H9 (cell line): Measurements from ENCODE around the gene POLR1D. TPM values are rescaled to one million over a fixed set of nuclear protein-coding genes. Genes with fewer than 3 reads are reported as not detected.

Source experiments
- DNase-seq: peaks from one replicate; pipeline ENCODE4 v3.0.0-alpha.2; 2017
- H2AFZ ChIP-seq: one replicate; pipeline ENCODE4 v1.6.1; 2013; ENCODE audit warnings: mild to moderate bottlenecking, low read length, control low read depth, moderate library complexity
- H2AK5ac ChIP-seq: 2 replicates; pipeline ENCODE4 v1.6.1; 2013; ENCODE audit warnings: low read length, control low read depth, mixed read lengths; ENCODE audit not compliant: insufficient read length
- H2BK120ac ChIP-seq: one replicate; pipeline ENCODE4 v1.6.1; 2013; ENCODE audit warnings: low read depth, mild to moderate bottlenecking, low read length, control low read depth, inconsistent platforms; ENCODE audit not compliant: poor library complexity, severe bottlenecking
- H2BK12ac ChIP-seq: 2 replicates; pipeline ENCODE4 v1.6.1; 2013; ENCODE audit warnings: low read length, control low read depth, mixed read lengths, low read depth; ENCODE audit not compliant: insufficient read length
- H2BK15ac ChIP-seq: 2 replicates; pipeline ENCODE4 v1.6.1; 2013; ENCODE audit warnings: low read depth, low read length, control low read depth
- H2BK20ac ChIP-seq: one replicate; pipeline ENCODE4 v1.6.1; 2013; ENCODE audit warnings: low read depth, mild to moderate bottlenecking, low read length, control low read depth, inconsistent platforms; ENCODE audit not compliant: poor library complexity, severe bottlenecking
- H2BK5ac ChIP-seq: 2 replicates; pipeline ENCODE4 v1.6.1; 2013; ENCODE audit warnings: low read length, control low read depth, mixed read lengths; ENCODE audit not compliant: insufficient read length
- H3K14ac ChIP-seq: 2 replicates; pipeline ENCODE4 v1.6.1; 2013; ENCODE audit warnings: low read length, control low read depth; ENCODE audit not compliant: insufficient read depth
- H3K18ac ChIP-seq: 2 replicates; pipeline ENCODE4 v1.6.1; 2013; ENCODE audit warnings: low read depth, mild to moderate bottlenecking, mixed read lengths, low read length, control low read depth; ENCODE audit not compliant: insufficient read length
- H3K23ac ChIP-seq: 2 replicates; pipeline ENCODE4 v1.6.1; 2013; ENCODE audit warnings: low read length, control low read depth, mixed read lengths, low read depth; ENCODE audit not compliant: insufficient read length
- H3K23me2 ChIP-seq: 2 replicates; pipeline ENCODE4 v1.6.1; 2013; ENCODE audit warnings: low read depth, mild to moderate bottlenecking, mixed read lengths, low read length, control low read depth; ENCODE audit not compliant: insufficient read length, poor library complexity, severe bottlenecking
- H3K27ac ChIP-seq: 2 replicates; pipeline ENCODE4 v1.5.1; 2013; ENCODE audit warnings: low read length, control low read depth, mixed read lengths, low read depth; ENCODE audit not compliant: insufficient read length
- H3K27me3 ChIP-seq: 2 replicates; pipeline ENCODE4 v1.6.1; 2013; ENCODE audit warnings: low read length, control low read depth, inconsistent platforms; ENCODE audit not compliant: insufficient read depth
- H3K4ac ChIP-seq: 2 replicates; pipeline ENCODE4 v1.6.1; 2013; ENCODE audit warnings: low read depth, mild to moderate bottlenecking, control low read depth, inconsistent platforms, low read length, moderate library complexity
- H3K4me1 ChIP-seq: 2 replicates; pipeline ENCODE4 v1.6.1; 2013; ENCODE audit warnings: low read length, control low read depth, inconsistent platforms; ENCODE audit not compliant: insufficient read depth
- H3K4me2 ChIP-seq: 2 replicates; pipeline ENCODE4 v1.6.1; 2013; ENCODE audit warnings: low read length, control low read depth, mixed read lengths; ENCODE audit not compliant: insufficient read length, insufficient read depth
- H3K56ac ChIP-seq: 2 replicates; pipeline ENCODE4 v1.6.1; 2013; ENCODE audit warnings: low read depth, mild to moderate bottlenecking, mixed read lengths, low read length, control low read depth; ENCODE audit not compliant: insufficient read length
- H3K79me1 ChIP-seq: 2 replicates; pipeline ENCODE4 v1.6.1; 2013; ENCODE audit warnings: low read depth, mild to moderate bottlenecking, moderate library complexity, low read length, control low read depth, inconsistent platforms; ENCODE audit not compliant: insufficient read depth, poor library complexity, severe bottlenecking
- H3K79me2 ChIP-seq: 2 replicates; pipeline ENCODE4 v1.6.1; 2013; ENCODE audit warnings: low read length, control low read depth, inconsistent platforms; ENCODE audit not compliant: insufficient read depth
- H3K9ac ChIP-seq: 2 replicates; pipeline ENCODE4 v1.6.1; 2013; ENCODE audit warnings: low read length, control low read depth, mixed read lengths; ENCODE audit not compliant: insufficient read length; ENCODE audit errors: extremely low read depth
- H3K9me3 ChIP-seq: one replicate; pipeline ENCODE4 v1.6.1; 2013; ENCODE audit warnings: low read depth, low read length, inconsistent platforms; ENCODE audit not compliant: control insufficient read depth
- H3T11ph ChIP-seq: one replicate; pipeline ENCODE4 v1.6.1; 2013; ENCODE audit warnings: mild to moderate bottlenecking, low read length, control low read depth, inconsistent platforms
- H4K20me1 ChIP-seq: one replicate; pipeline ENCODE4 v1.6.1; 2013; ENCODE audit not compliant: control insufficient read depth, insufficient read length, insufficient read depth
- H4K5ac ChIP-seq: 2 replicates; pipeline ENCODE4 v1.6.1; 2013; ENCODE audit warnings: low read depth, mild to moderate bottlenecking, mixed read lengths, low read length, control low read depth; ENCODE audit not compliant: insufficient read length
- H4K8ac ChIP-seq: replicated peaks from 2 replicates; pipeline ENCODE4 v1.6.1; 2013; ENCODE audit warnings: low read length, control low read depth, mixed read lengths, low read depth; ENCODE audit not compliant: insufficient read length
- H4K91ac ChIP-seq: 2 replicates; pipeline ENCODE4 v1.6.1; 2013; ENCODE audit warnings: low read depth, mild to moderate bottlenecking, moderate library complexity, mixed read lengths, low read length, control low read depth; ENCODE audit not compliant: insufficient read length
- H3K27ac Mint-ChIP-seq, 3 experiments: 2 replicates in 2 of 3; 3 replicates in 1 of 3; pipeline ENCODE4 v1.8.0; 2020 to 2021; ENCODE audit warnings: mixed read lengths in 3 of 3, mild to moderate bottlenecking in 1 of 3, moderate library complexity in 1 of 3
- H3K27me3 Mint-ChIP-seq: 2 replicates; pipeline ENCODE4 v1.8.0; 2021; ENCODE audit warnings: low read depth, mild to moderate bottlenecking, moderate library complexity, mixed read lengths
- H3K36me3 Mint-ChIP-seq, 3 experiments: 2 replicates in 2 of 3; 3 replicates in 1 of 3; pipeline ENCODE4 v1.8.0; 2020 to 2021; ENCODE audit warnings: low read depth in 3 of 3, mixed read lengths in 3 of 3; ENCODE audit not compliant: insufficient read depth in 1 of 3
- H3K4me1 Mint-ChIP-seq, 2 experiments: 2 replicates each; pipeline ENCODE4 v1.8.0; 2020; ENCODE audit warnings: mixed read lengths in 2 of 2
- H3K4me3 Mint-ChIP-seq, 2 experiments: 2 replicates in 1 of 2; 3 replicates in 1 of 2; pipeline ENCODE4 v1.8.0; 2020 to 2021; ENCODE audit warnings: mild to moderate bottlenecking in 2 of 2, mixed read lengths in 2 of 2, moderate library complexity in 1 of 2
- H3K9me3 Mint-ChIP-seq, 2 experiments: 2 replicates in 1 of 2; 3 replicates in 1 of 2; pipeline ENCODE4 v1.8.0; 2020; ENCODE audit warnings: mild to moderate bottlenecking in 2 of 2, mixed read lengths in 2 of 2, moderate library complexity in 1 of 2
- WGBS: extraction: QIAGEN DNeasy Blood & Tissue Kit; methylation state at CpG from one replicate; pipeline ENCODE4 v1.1.7; 2013; ENCODE audit warnings: missing lambda C conversion rate, low lambda C conversion rate, mixed read lengths; ENCODE audit not compliant: insufficient read length; ENCODE audit errors: extremely low coverage; 5-methylcytosine and 5-hydroxymethylcytosine counted together
- total RNA-seq: library from RNA; stranded (reverse); gene quantifications from 2 replicates; pipeline ENCODE4 v1.2.1, GENCODE V29; 2021
- TF ChIP-seq, protein P1 (sequence below): fragments of 200-600 bp; sonication (generic); conservative IDR thresholded peaks from 3 replicates; pipeline ENCODE4 v1.8.0; 2021; ENCODE audit warnings: antibody characterized with exemption, mild to moderate bottlenecking

The POLR1D gene
- total RNA-seq, 1 experiment from 2014 or later = 167 TPM

DNA sequence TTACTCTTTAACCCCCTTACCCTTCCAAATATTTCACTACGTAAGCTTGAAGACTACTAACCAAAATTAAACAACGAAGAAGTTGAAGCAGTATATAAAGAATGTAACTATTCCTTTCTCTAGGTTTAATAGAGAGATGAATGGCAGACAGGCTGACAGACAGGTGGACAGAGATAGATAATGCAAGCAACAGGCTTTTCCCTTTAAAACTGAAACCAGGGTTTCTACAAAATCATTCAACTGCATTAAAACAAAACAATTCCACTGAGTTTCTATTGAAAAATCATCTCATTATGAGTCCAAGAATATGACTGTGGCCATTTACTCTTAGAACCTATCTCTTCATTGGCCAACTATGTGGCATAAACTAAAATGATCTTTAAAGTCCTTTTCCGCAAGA lies 16.6 kb upstream of the POLR1D start:
- peaks cover 24 to 26% of the 10 kb centered on the region in 2 experiments for H3K4me1 Mint-ChIP-seq
- H3K79me1 ChIP-seq = peaks cover 3% of the 10 kb centered on the region
- no peaks in the 10 kb centered on the region for H3K9me3 Mint-ChIP-seq
- no peak overlapping the region for H2AK5ac ChIP-seq
- H2BK20ac ChIP-seq = no peak overlapping the region
- H3K23me2 ChIP-seq = no peaks in the 10 kb centered on the region
- no peak overlapping the region for H3K18ac ChIP-seq
- H2BK120ac ChIP-seq = no peak overlapping the region
- H3K79me2 ChIP-seq = peaks cover 3% of the 10 kb centered on the region; the same call in 1 of the 2 replicates
- H3K27ac ChIP-seq = no peak overlapping the region
- no peak overlapping the region for H4K5ac ChIP-seq
- H2BK5ac ChIP-seq = no peak overlapping the region
- H2AFZ ChIP-seq = no peak overlapping the region
- TF ChIP-seq, protein P1, sequence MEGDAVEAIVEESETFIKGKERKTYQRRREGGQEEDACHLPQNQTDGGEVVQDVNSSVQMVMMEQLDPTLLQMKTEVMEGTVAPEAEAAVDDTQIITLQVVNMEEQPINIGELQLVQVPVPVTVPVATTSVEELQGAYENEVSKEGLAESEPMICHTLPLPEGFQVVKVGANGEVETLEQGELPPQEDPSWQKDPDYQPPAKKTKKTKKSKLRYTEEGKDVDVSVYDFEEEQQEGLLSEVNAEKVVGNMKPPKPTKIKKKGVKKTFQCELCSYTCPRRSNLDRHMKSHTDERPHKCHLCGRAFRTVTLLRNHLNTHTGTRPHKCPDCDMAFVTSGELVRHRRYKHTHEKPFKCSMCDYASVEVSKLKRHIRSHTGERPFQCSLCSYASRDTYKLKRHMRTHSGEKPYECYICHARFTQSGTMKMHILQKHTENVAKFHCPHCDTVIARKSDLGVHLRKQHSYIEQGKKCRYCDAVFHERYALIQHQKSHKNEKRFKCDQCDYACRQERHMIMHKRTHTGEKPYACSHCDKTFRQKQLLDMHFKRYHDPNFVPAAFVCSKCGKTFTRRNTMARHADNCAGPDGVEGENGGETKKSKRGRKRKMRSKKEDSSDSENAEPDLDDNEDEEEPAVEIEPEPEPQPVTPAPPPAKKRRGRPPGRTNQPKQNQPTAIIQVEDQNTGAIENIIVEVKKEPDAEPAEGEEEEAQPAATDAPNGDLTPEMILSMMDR = no peak
- no peak for DNase-seq
- H3K4me1 ChIP-seq = peaks cover 2% of the 10 kb centered on the region; the same call in 1 of the 2 replicates
- H3K27ac Mint-ChIP-seq = no peak overlapping the region
- H4K8ac ChIP-seq = no peak overlapping the region
- H2BK12ac ChIP-seq = no peak overlapping the region
- no peak overlapping the region for H3K14ac ChIP-seq
- H3K56ac ChIP-seq = no peak overlapping the region
- H4K20me1 ChIP-seq = no peaks in the 10 kb centered on the region
- H3K4me3 Mint-ChIP-seq = no peak overlapping the region
- no peak overlapping the region for H3K9ac ChIP-seq
- H3T11ph ChIP-seq = no peak overlapping the region
- H3K4ac ChIP-seq = no peak overlapping the region
- WGBS = 100% methylated on average over 1 of the region's 3 CpGs
- no peaks in the 10 kb centered on the region for H3K9me3 ChIP-seq
- no peak overlapping the region for H2BK15ac ChIP-seq
- H3K27me3 ChIP-seq = no peaks in the 10 kb centered on the region
- H4K91ac ChIP-seq = no peak overlapping the region
- no peak overlapping the region for H3K23ac ChIP-seq
- no peaks in the 10 kb centered on the region for H3K27me3 Mint-ChIP-seq
- no peaks in the 10 kb centered on the region for H3K36me3 Mint-ChIP-seq
- no peak overlapping the region for H3K4me2 ChIP-seq
